Vagina (tissue), 2 donors: ENCODE data around the gene SHC1. TPM values are rescaled to one million over a fixed set of nuclear protein-coding genes. Genes with fewer than 3 reads are reported as not detected.
"Not testable (repeated sequence)": the region's sequence is repeated elsewhere in the genome, so short reads cannot be mapped to it uniquely, and the experiment has no call there.

Experiments
- DNase-seq, 2 donors: peaks; one replicate each; pipeline ENCODE4 v3.0.0-alpha.2; 2017; ENCODE audit errors: extremely low spot score in 2 of 2
- H3K27ac ChIP-seq: fragments of 200-600 bp; sonication (generic); one replicate; pipeline ENCODE4 v1.5.1; 2019
- H3K27me3 ChIP-seq: fragments of 200-600 bp; sonication (generic); one replicate; pipeline ENCODE4 v1.5.1; 2019
- H3K36me3 ChIP-seq, 2 donors: fragments of 200-600 bp; sonication (generic); one replicate each; pipeline ENCODE4 v1.5.1; 2017 to 2019
- H3K4me1 ChIP-seq: fragments of 200-600 bp; sonication (generic); one replicate; pipeline ENCODE4 v1.5.1; 2019
- H3K4me3 ChIP-seq, 2 donors: fragments of 200-600 bp; sonication (generic); 1 replicate in 1 of 2; 2 replicates in 1 of 2; pipeline ENCODE4 v1.5.1; 2016 to 2019
- H3K9me3 ChIP-seq: fragments of 200-600 bp; sonication (generic); one replicate; pipeline ENCODE4 v1.5.1; 2019
- CTCF ChIP-seq, 3 experiments: fragments of 450-650 bp in 2 of 3; fragments of 200-600 bp in 1 of 3; sonication (generic) in 1 of 3; IDR thresholded peaks; one replicate each; pipeline ENCODE4 v1.5.1; 2017 to 2019; ENCODE audit warnings: antibody characterized with exemption in 3 of 3, mild to moderate bottlenecking in 2 of 3, moderate library complexity in 2 of 3
- POLR2A ChIP-seq, 2 donors: fragments of 450-650 bp; IDR thresholded peaks; one replicate each; pipeline ENCODE4 v1.6.1; 2017; ENCODE audit warnings: antibody characterized with exemption in 2 of 2, mild to moderate bottlenecking in 2 of 2, moderate library complexity in 2 of 2
- POLR2AphosphoS5 ChIP-seq, 2 donors: sonication (generic); formaldehyde crosslinking; IDR thresholded peaks; one replicate each; pipeline ENCODE4 v1.9.0; 2017; ENCODE audit warnings: antibody characterized with exemption in 2 of 2, mild to moderate bottlenecking in 2 of 2, low read depth in 1 of 2; ENCODE audit not compliant: insufficient read depth in 1 of 2
- intact Hi-C: fragments of 100-400 bp; cut with DNase I; formaldehyde crosslinking; loops from one replicate; pipeline ENCODE4 v1.15.1; 2023
- total RNA-seq: library from RNA; depleted of rRNA; stranded (reverse); fragments of >200 nt; gene quantifications from one replicate; pipeline ENCODE4 v1.2.3, GENCODE V29; 2016

The SHC1 gene
- total RNA-seq, 1 donor from 2014 or later, result 110 TPM

GRCh38 chr1:154990276-154990675, 19.7 kb upstream of the SHC1 start:
- DNase-seq, result no peak
- intact Hi-C loops, result no loop called here
- no peaks in the 10 kb centered on the region for H3K27me3 ChIP-seq
- peaks cover 0 to 18% of the 10 kb centered on the region in 2 donors for H3K36me3 ChIP-seq
- no peaks in the 10 kb centered on the region for H3K9me3 ChIP-seq
- TF ChIP-seq POLR2A (IDR thresholded peaks at IDR 0.05), result no peak
- TF ChIP-seq POLR2AphosphoS5 (IDR thresholded peaks at IDR 0.05; ENCODE audit: insufficient read depth in 1 of 2, low read depth in 1 of 2), result no peak
- no peak for TF ChIP-seq CTCF (IDR thresholded peaks at IDR 0.05)
- H3K4me1 ChIP-seq, result peaks cover 7% of the 10 kb centered on the region
- no peak overlapping the region for H3K4me3 ChIP-seq
- H3K27ac ChIP-seq, result no peak overlapping the region

GRCh38 chr1:154989195-154989860, 18.8 kb upstream of the SHC1 start:
- Histone ChIP-seq H3K27me3 (no peaks in the 10 kb centered on the region), H3K36me3 (peaks cover 0 to 18% of the 10 kb centered on the region in 2 donors), H3K4me3 (no peak overlapping the region), H3K9me3 (no peaks in the 10 kb centered on the region), H3K4me1 (peaks cover 13% of the 10 kb centered on the region), H3K27ac (no peak overlapping the region)
- intact Hi-C loops, result no loop called here
- TF ChIP-seq POLR2AphosphoS5 (IDR thresholded peaks at IDR 0.05; ENCODE audit: insufficient read depth in 1 of 2, low read depth in 1 of 2) (no peak), CTCF (IDR thresholded peaks at IDR 0.05) (no peak), POLR2A (IDR thresholded peaks at IDR 0.05) (no peak)
- no peak for DNase-seq

GRCh38 chr1:154988058-154988954, 17.8 kb upstream of the SHC1 start:
- intact Hi-C loops, result no loop called here
- Histone ChIP-seq H3K36me3 (peaks cover 0 to 18% of the 10 kb centered on the region in 2 donors), H3K4me3 (no peak overlapping the region)

GRCh38 chr1:154987326-154987725, 16.8 kb upstream of the SHC1 start:
- Histone ChIP-seq H3K36me3 (peaks cover 0 to 18% of the 10 kb centered on the region in 2 donors), H3K27ac (no peak overlapping the region), H3K4me3 (no peak overlapping the region), H3K9me3 (no peaks in the 10 kb centered on the region), H3K27me3 (no peaks in the 10 kb centered on the region), H3K4me1 (peaks cover 28% of the 10 kb centered on the region)
- TF ChIP-seq POLR2AphosphoS5 (IDR thresholded peaks at IDR 0.05; ENCODE audit: insufficient read depth in 1 of 2, low read depth in 1 of 2), result no peak
- TF ChIP-seq CTCF (IDR thresholded peaks at IDR 0.05), result no peak
- TF ChIP-seq POLR2A (IDR thresholded peaks at IDR 0.05), result no peak
- intact Hi-C loops, result no loop called here
- no peak for DNase-seq

More at GRCh38 chr1:154988058-154988954, 17.8 kb upstream of the SHC1 start:
- H3K4me1 ChIP-seq, result peaks cover 23% of the 10 kb centered on the region
- H3K27me3 ChIP-seq, result no peaks in the 10 kb centered on the region
- no peaks in the 10 kb centered on the region for H3K9me3 ChIP-seq
- no peak for TF ChIP-seq CTCF (IDR thresholded peaks at IDR 0.05)
- no peak for TF ChIP-seq POLR2A (IDR thresholded peaks at IDR 0.05)
- no peak for TF ChIP-seq POLR2AphosphoS5 (IDR thresholded peaks at IDR 0.05; ENCODE audit: insufficient read depth in 1 of 2, low read depth in 1 of 2)
- no peak overlapping the region for H3K27ac ChIP-seq
- DNase-seq, result no peak

GRCh38 chr1:154986736-154987135, 16.2 kb upstream of the SHC1 start:
- H3K27ac ChIP-seq, H3K27me3 ChIP-seq, H3K9me3 ChIP-seq, H3K4me3 ChIP-seq, intact Hi-C loops, DNase-seq: not testable (repeated sequence)
- H3K4me1 ChIP-seq, result peaks cover 31% of the 10 kb centered on the region
- peaks cover 0 to 18% of the 10 kb centered on the region in 2 donors for H3K36me3 ChIP-seq
